Endodermal cell (in vitro differentiated cells): ENCODE results near the gene SCPEP1. TPM values are rescaled to one million over a fixed set of nuclear protein-coding genes. Genes with fewer than 3 reads are reported as not detected.

Experiments
- DNase-seq: peaks from one replicate; pipeline ENCODE4 v3.0.0-alpha.2; 2017
- H3K27ac ChIP-seq: 2 replicates; pipeline ENCODE4 v1.5.1; 2013; ENCODE audit warnings: mild to moderate bottlenecking, low read depth, low read length, moderate library complexity
- H3K27me3 ChIP-seq: 2 replicates; pipeline ENCODE4 v1.6.1; 2013; ENCODE audit warnings: mild to moderate bottlenecking, low read length, moderate library complexity; ENCODE audit not compliant: insufficient read depth, control insufficient read depth, poor library complexity, severe bottlenecking
- H3K36me3 ChIP-seq: 2 replicates; pipeline ENCODE4 v1.7.0; 2013; ENCODE audit warnings: mild to moderate bottlenecking, low read length, moderate library complexity; ENCODE audit not compliant: control insufficient read depth, insufficient read depth
- H3K4me1 ChIP-seq: one replicate; pipeline ENCODE4 v1.7.0; 2013; ENCODE audit warnings: low read length; ENCODE audit not compliant: control insufficient read depth, insufficient read depth
- H3K4me3 ChIP-seq: 2 replicates; pipeline ENCODE4 v1.5.1; 2013; ENCODE audit warnings: mild to moderate bottlenecking, low read length, moderate library complexity
- H3K9ac ChIP-seq: 2 replicates; pipeline ENCODE4 v1.6.1; 2013; ENCODE audit warnings: mild to moderate bottlenecking, low read length, moderate library complexity; ENCODE audit not compliant: poor library complexity, severe bottlenecking; ENCODE audit errors: extremely low read depth
- H3K9me3 ChIP-seq: 2 replicates; pipeline ENCODE4 v1.6.1; 2013; ENCODE audit warnings: mild to moderate bottlenecking, low read length, moderate library complexity; ENCODE audit not compliant: control insufficient read depth
- H3K27ac Mint-ChIP-seq: 2 replicates; pipeline ENCODE4 v1.8.0; 2020; ENCODE audit warnings: mixed read lengths
- H3K27me3 Mint-ChIP-seq: 2 replicates; pipeline ENCODE4 v1.8.0; 2021; ENCODE audit warnings: mild to moderate bottlenecking, mixed read lengths; ENCODE audit not compliant: insufficient read depth
- H3K36me3 Mint-ChIP-seq: 2 replicates; pipeline ENCODE4 v1.8.0; 2020; ENCODE audit warnings: low read depth, mixed read lengths
- H3K4me1 Mint-ChIP-seq: 2 replicates; pipeline ENCODE4 v1.8.0; 2020; ENCODE audit warnings: mixed read lengths
- H3K4me3 Mint-ChIP-seq: 2 replicates; pipeline ENCODE4 v1.8.0; 2020; ENCODE audit warnings: mild to moderate bottlenecking, moderate library complexity, mixed read lengths
- H3K9me3 Mint-ChIP-seq: 2 replicates; pipeline ENCODE4 v1.8.0; 2020; ENCODE audit warnings: mild to moderate bottlenecking, mixed read lengths
- CTCF ChIP-seq: fragments of 200-600 bp; sonication (generic); conservative IDR thresholded peaks from 2 replicates; pipeline ENCODE4 v1.5.0; 2021; ENCODE audit warnings: antibody characterized with exemption, mild to moderate bottlenecking
- WGBS, 2 experiments: methylation state at CpG; one replicate each; pipeline versions ENCODE4 v1.1.5 to v1.1.7; 2013; ENCODE audit warnings: missing lambda C conversion rate in 2 of 2, mixed read lengths in 1 of 2; ENCODE audit not compliant: insufficient coverage in 1 of 2, insufficient read length in 1 of 2; 5-methylcytosine and 5-hydroxymethylcytosine counted together
- total RNA-seq, 2 donors: library from RNA; stranded (reverse); fragmentation: NEBNext Ultra II Directional in 1 of 2; extraction: Animal tissue kit (Norgen Biotek cat#: 25700) in 1 of 2; gene quantifications; 2 replicates in 1 of 2; 3 replicates in 1 of 2; pipeline ENCODE4 v1.2.1, GENCODE V29; 2021

The SCPEP1 gene
- total RNA-seq, 2 donors from 2014 or later = 28.5 to 30.8 TPM

DNA sequence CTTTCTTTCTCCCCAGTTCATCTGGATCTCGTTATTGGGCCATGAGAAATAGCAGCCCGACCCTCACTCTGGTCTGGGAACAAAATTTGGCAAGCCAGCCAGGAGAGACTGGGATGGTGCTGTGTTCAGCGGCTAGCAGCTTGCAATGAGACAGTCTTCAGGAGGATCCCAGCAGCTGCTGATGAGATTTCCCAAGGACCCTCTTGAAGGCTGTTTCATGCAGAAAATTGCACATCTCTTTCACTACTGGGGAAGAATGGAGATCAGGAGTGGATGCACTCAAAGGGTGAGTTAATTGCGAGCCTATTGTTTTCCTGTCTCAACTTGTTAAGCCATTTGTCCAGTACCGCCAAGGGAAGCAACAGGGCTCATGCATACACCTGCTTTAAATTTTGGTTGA lies 11.6 kb upstream of the SCPEP1 start:
- no peak overlapping the region for H3K9ac ChIP-seq
- no peaks in the 10 kb centered on the region for H3K36me3 ChIP-seq
- H3K4me3 ChIP-seq = no peak overlapping the region
- H3K9me3 Mint-ChIP-seq = peaks cover 12% of the 10 kb centered on the region
- no peak for DNase-seq
- H3K4me1 Mint-ChIP-seq = no peaks in the 10 kb centered on the region
- H3K27ac ChIP-seq = no peak overlapping the region
- H3K27ac Mint-ChIP-seq = no peak overlapping the region
- H3K27me3 Mint-ChIP-seq = no peaks in the 10 kb centered on the region
- no peak overlapping the region for H3K4me3 Mint-ChIP-seq
- no peaks in the 10 kb centered on the region for H3K36me3 Mint-ChIP-seq
- no peak for TF ChIP-seq CTCF
- H3K9me3 ChIP-seq = peaks cover 8% of the 10 kb centered on the region
- whole genome bisulfite sequencing, 2 experiments = 86 to 88% methylated on average over 4 to 5 of the region's 5 CpGs
- H3K4me1 ChIP-seq = no peaks in the 10 kb centered on the region
- no peaks in the 10 kb centered on the region for H3K27me3 ChIP-seq

GRCh38 chr17:56970974-56971373 lies 7.0 kb upstream of the SCPEP1 start:
- 89 to 100% methylated on average over 1 of the region's 1 CpG for WGBS, 2 experiments
- Histone ChIP-seq H3K36me3 (no peaks in the 10 kb centered on the region), H3K4me3 (no peak overlapping the region), H3K27me3 (no peaks in the 10 kb centered on the region), H3K9ac (no peak overlapping the region), H3K4me1 (no peaks in the 10 kb centered on the region), H3K9me3 (peaks cover 34% of the 10 kb centered on the region), H3K27ac (no peak overlapping the region)
- Mint-ChIP-seq H3K27me3 (no peaks in the 10 kb centered on the region), H3K4me3 (no peak overlapping the region), H3K4me1 (peaks cover 5% of the 10 kb centered on the region), H3K36me3 (no peaks in the 10 kb centered on the region), H3K9me3 (peaks cover 30% of the 10 kb centered on the region), H3K27ac (no peak overlapping the region)
- DNase-seq = no peak
- TF ChIP-seq CTCF = no peak

DNA sequence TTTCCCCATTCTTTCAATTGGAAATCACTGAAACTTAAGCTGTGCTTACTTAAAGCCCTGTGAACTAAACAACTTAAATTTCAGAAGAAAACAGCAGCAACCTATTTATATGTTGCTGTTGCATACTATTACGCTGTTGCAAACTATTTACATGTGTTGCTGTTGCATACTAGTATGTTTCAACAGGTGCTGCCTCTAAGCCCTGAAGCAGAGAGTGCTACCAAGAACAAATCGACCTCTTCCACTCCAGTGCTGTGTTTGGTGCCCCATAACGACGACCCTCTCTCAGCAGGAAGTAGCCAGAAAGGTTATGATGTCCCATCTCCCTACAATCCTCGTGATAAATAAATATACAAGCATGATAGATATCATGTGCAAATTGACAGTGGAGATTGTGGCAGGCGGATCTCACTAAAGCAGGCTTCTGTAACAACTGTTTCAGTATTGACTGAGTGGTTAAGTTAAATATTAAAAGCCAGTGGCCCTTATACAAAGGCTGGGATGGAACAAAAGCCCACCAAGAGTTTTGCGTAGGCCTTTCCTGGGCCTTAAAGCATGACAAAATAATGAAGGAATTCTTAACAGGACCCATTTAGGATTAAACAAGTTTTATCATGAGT lies 5.7 kb upstream of the SCPEP1 start:
- H3K36me3 ChIP-seq = no peaks in the 10 kb centered on the region
- no peak overlapping the region for H3K27ac ChIP-seq
- H3K27me3 ChIP-seq = no peaks in the 10 kb centered on the region
- 88 to 97% methylated on average over 5 to 7 of the region's 7 CpGs for WGBS, 2 experiments
- H3K36me3 Mint-ChIP-seq = no peaks in the 10 kb centered on the region
- peaks cover 8% of the 10 kb centered on the region for H3K4me1 Mint-ChIP-seq
- no peak overlapping the region for H3K4me3 ChIP-seq
- H3K9me3 ChIP-seq = peaks cover 34% of the 10 kb centered on the region
- no peak for DNase-seq
- H3K4me3 Mint-ChIP-seq = no peak overlapping the region
- peaks cover 30% of the 10 kb centered on the region for H3K9me3 Mint-ChIP-seq
- H3K9ac ChIP-seq = no peak overlapping the region
- no peaks in the 10 kb centered on the region for H3K4me1 ChIP-seq
- H3K27me3 Mint-ChIP-seq = peaks cover 3% of the 10 kb centered on the region
- no peak for TF ChIP-seq CTCF
- no peak overlapping the region for H3K27ac Mint-ChIP-seq
